Liver (tissue), 9 donors: ENCODE results near the gene PPM1B. TPM values are rescaled to one million over a fixed set of nuclear protein-coding genes. Genes with fewer than 3 reads are reported as not detected.

Experiments
- DNase-seq: peaks from one replicate; pipeline ENCODE4 v3.0.0-alpha.2; 2017; ENCODE audit warnings: low spot score
- H3K27ac ChIP-seq, 2 donors: one replicate each; pipeline ENCODE4 v1.7.0; 2013; ENCODE audit warnings: inconsistent platforms in 2 of 2, low read length in 2 of 2, control low read depth in 1 of 2, low read depth in 1 of 2, mild to moderate bottlenecking in 1 of 2
- H3K27me3 ChIP-seq, 4 donors: one replicate each; pipeline versions ENCODE4 v1.6.1 to v1.7.0; 2013; ENCODE audit warnings: low read length in 3 of 4, inconsistent platforms in 1 of 4, mild to moderate bottlenecking in 1 of 4, moderate library complexity in 1 of 4; ENCODE audit not compliant: control insufficient read depth in 4 of 4, insufficient read depth in 4 of 4
- H3K36me3 ChIP-seq, 4 donors: one replicate each; pipeline versions ENCODE4 v1.6.1 to v1.7.0; 2013; ENCODE audit warnings: low read length in 3 of 4, mild to moderate bottlenecking in 3 of 4, low read depth in 1 of 4, moderate library complexity in 1 of 4; ENCODE audit not compliant: control insufficient read depth in 4 of 4, insufficient read depth in 3 of 4
- H3K4me1 ChIP-seq, 4 donors: one replicate each; pipeline versions ENCODE4 v1.6.1 to v1.7.0; 2013; ENCODE audit warnings: low read length in 3 of 4, mild to moderate bottlenecking in 3 of 4, moderate library complexity in 1 of 4; ENCODE audit not compliant: control insufficient read depth in 4 of 4, insufficient read depth in 4 of 4
- H3K4me3 ChIP-seq, 3 donors: one replicate each; pipeline versions ENCODE4 v1.6.1 to v1.7.0; 2013; ENCODE audit warnings: low read length in 3 of 3, control low read depth in 1 of 3, low read depth in 1 of 3, mild to moderate bottlenecking in 1 of 3
- H3K9ac ChIP-seq, 2 donors: one replicate each; pipeline ENCODE4 v1.7.0; 2013; ENCODE audit warnings: low read length in 2 of 2, mild to moderate bottlenecking in 2 of 2, moderate library complexity in 2 of 2, control low read depth in 1 of 2, low read depth in 1 of 2
- H3K9me3 ChIP-seq, 4 donors: one replicate each; pipeline versions ENCODE4 v1.6.1 to v1.7.0; 2013; ENCODE audit warnings: low read length in 3 of 4; ENCODE audit not compliant: control insufficient read depth in 4 of 4
- EGR1 ChIP-seq, 2 donors: IDR thresholded peaks; 2 replicates each; pipeline ENCODE4 v1.6.1; 2016 to 2018; ENCODE audit warnings: antibody characterized with exemption in 2 of 2, low read depth in 2 of 2
- FOXA1 ChIP-seq: IDR thresholded peaks from 2 replicates; pipeline ENCODE4 v1.6.1; 2016; ENCODE audit warnings: antibody characterized with exemption
- FOXA2 ChIP-seq: IDR thresholded peaks from 2 replicates; pipeline ENCODE4 v1.6.1; 2016; ENCODE audit warnings: antibody characterized with exemption
- GABPA ChIP-seq, 2 donors: IDR thresholded peaks in 1 of 2; conservative IDR thresholded peaks in 1 of 2; 2 replicates each; pipeline ENCODE4 v1.6.1; 2016; ENCODE audit warnings: antibody characterized with exemption in 2 of 2, mild to moderate bottlenecking in 1 of 2, moderate library complexity in 1 of 2
- HNF4A ChIP-seq, 2 donors: conservative IDR thresholded peaks; 2 replicates each; pipeline ENCODE4 v1.6.1; 2016; ENCODE audit warnings: antibody characterized with exemption in 2 of 2, mild to moderate bottlenecking in 2 of 2
- HNF4G ChIP-seq: IDR thresholded peaks from 2 replicates; pipeline ENCODE4 v1.6.1; 2016; ENCODE audit warnings: antibody characterized with exemption
- JUND ChIP-seq, 2 donors: IDR thresholded peaks; 2 replicates each; pipeline ENCODE4 v1.6.1; 2016; ENCODE audit warnings: antibody characterized with exemption in 2 of 2
- NR2F2 ChIP-seq: IDR thresholded peaks from 2 replicates; pipeline ENCODE4 v1.6.1; 2016; ENCODE audit warnings: antibody characterized with exemption
- RAD21 ChIP-seq, 2 donors: IDR thresholded peaks; 2 replicates each; pipeline ENCODE4 v1.6.1; 2016; ENCODE audit warnings: antibody characterized with exemption in 2 of 2, mild to moderate bottlenecking in 2 of 2
- RXRA ChIP-seq, 2 donors: IDR thresholded peaks; 2 replicates each; pipeline ENCODE4 v1.6.1; 2017 to 2018; ENCODE audit warnings: antibody characterized with exemption in 2 of 2, mild to moderate bottlenecking in 1 of 2
- SP1 ChIP-seq: IDR thresholded peaks from 2 replicates; pipeline ENCODE4 v1.6.1; 2018; ENCODE audit warnings: antibody characterized with exemption, mild to moderate bottlenecking
- TAF1 ChIP-seq: conservative IDR thresholded peaks from 2 replicates; pipeline ENCODE4 v1.6.1; 2016; ENCODE audit warnings: antibody characterized with exemption, mild to moderate bottlenecking
- YY1 ChIP-seq: IDR thresholded peaks from 2 replicates; pipeline ENCODE4 v1.6.1; 2016; ENCODE audit warnings: antibody characterized with exemption, mild to moderate bottlenecking
- WGBS: extraction: QIAGEN DNeasy Blood & Tissue Kit; methylation state at CpG from one replicate; pipeline ENCODE4 v1.1.7; 2013; 5-methylcytosine and 5-hydroxymethylcytosine counted together
- polyA plus RNA-seq, 2 donors: library from polyadenylated mRNA; stranded (reverse) in 1 of 2; unstranded in 1 of 2; fragments of 200-250 nt in 1 of 2; fragments of >200 nt in 1 of 2; fragmentation: Nextera tagmentation in 1 of 2; extraction: Ambion mirVana in 1 of 2; gene quantifications; one replicate each; pipeline versions ENCODE4 v1.2.1 to v1.2.3, GENCODE V29; 2013 to 2015
- total RNA-seq, 2 donors: library from RNA; depleted of rRNA; stranded (reverse); fragments of >200 nt; gene quantifications; one replicate each; pipeline ENCODE4 v1.2.3, GENCODE V29; 2014
- TF ChIP-seq, protein P1 (sequence below): IDR thresholded peaks from 2 replicates; pipeline ENCODE4 v1.6.1; 2016; ENCODE audit warnings: antibody characterized with exemption
- TF ChIP-seq, protein P2 (sequence below): IDR thresholded peaks from 2 replicates; pipeline ENCODE4 v1.6.1; 2016; ENCODE audit warnings: antibody characterized with exemption
- TF ChIP-seq, protein P3 (sequence below): fragments of 150-350 bp; IDR thresholded peaks from 2 replicates; pipeline ENCODE4 v1.5.1; 2017; ENCODE audit warnings: improper control_type of control experiment, low read depth, low read length; ENCODE audit not compliant: missing input control
- TF ChIP-seq, protein P4 (sequence below): IDR thresholded peaks from 2 replicates; pipeline ENCODE4 v1.6.1; 2016; ENCODE audit warnings: antibody characterized with exemption, mild to moderate bottlenecking
- donor health status: healthy.
- donor health status: healthy.
- donor health status: healthy.
- donor health status: healthy.
- donor health status: healthy.

The PPM1B gene
- total and polyA plus RNA-seq, 4 donors: 13.5 to 38.5 (median 30.8) TPM

DNA sequence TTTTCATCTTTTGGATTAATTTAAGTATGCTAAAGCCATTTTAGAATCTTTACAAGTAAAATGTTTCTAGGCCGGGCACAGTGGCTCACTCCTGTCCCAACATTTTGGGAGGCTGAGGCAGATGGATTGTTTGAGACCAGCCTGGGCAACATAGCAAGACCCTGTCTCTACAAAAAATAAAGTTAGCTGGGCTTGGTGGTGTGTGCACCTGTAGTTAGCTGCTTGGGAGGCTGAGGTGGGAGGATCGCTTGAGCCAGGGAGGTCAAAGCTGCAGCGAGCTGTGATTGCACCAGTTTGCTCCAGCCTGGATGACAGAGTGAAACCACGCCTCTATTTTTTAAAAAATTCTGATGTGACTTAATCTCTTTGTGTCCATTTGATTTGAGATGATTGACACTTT lies 3.9 kb downstream of the PPM1B start:
- H3K9me3 ChIP-seq: no peaks in the 10 kb centered on the region
- H3K9ac ChIP-seq: no peak overlapping the region
- peaks cover 3 to 30% (median 13%) of the 10 kb centered on the region in 4 donors for H3K4me1 ChIP-seq
- no peak overlapping the region for H3K27ac ChIP-seq
- 97% methylated on average over 4 of the region's 4 CpGs for WGBS
- TF ChIP-seq EGR1 (IDR thresholded peaks at IDR 0.05; ENCODE audit: low read depth in 2 of 2): no peak
- TF ChIP-seq, protein P1, sequence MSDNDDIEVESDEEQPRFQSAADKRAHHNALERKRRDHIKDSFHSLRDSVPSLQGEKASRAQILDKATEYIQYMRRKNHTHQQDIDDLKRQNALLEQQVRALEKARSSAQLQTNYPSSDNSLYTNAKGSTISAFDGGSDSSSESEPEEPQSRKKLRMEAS: no peak
- TF ChIP-seq FOXA2: no peak
- no peak for TF ChIP-seq YY1
- no peak for TF ChIP-seq HNF4G
- no peak for TF ChIP-seq GABPA (IDR thresholded peaks at IDR 0.05 in 1 of 2, conservative IDR thresholded peaks at IDR 0.05 in 1 of 2)
- no peak for TF ChIP-seq FOXA1
- TF ChIP-seq TAF1: no peak
- no peak for TF ChIP-seq RXRA (IDR thresholded peaks at IDR 0.05)
- no peak for TF ChIP-seq NR2F2
- TF ChIP-seq SP1: no peak
- no peak for TF ChIP-seq JUND (IDR thresholded peaks at IDR 0.05)
- TF ChIP-seq, protein P2, sequence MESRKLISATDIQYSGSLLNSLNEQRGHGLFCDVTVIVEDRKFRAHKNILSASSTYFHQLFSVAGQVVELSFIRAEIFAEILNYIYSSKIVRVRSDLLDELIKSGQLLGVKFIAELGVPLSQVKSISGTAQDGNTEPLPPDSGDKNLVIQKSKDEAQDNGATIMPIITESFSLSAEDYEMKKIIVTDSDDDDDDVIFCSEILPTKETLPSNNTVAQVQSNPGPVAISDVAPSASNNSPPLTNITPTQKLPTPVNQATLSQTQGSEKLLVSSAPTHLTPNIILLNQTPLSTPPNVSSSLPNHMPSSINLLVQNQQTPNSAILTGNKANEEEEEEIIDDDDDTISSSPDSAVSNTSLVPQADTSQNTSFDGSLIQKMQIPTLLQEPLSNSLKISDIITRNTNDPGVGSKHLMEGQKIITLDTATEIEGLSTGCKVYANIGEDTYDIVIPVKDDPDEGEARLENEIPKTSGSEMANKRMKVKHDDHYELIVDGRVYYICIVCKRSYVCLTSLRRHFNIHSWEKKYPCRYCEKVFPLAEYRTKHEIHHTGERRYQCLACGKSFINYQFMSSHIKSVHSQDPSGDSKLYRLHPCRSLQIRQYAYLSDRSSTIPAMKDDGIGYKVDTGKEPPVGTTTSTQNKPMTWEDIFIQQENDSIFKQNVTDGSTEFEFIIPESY: no peak
- no peak for TF ChIP-seq HNF4A (conservative IDR thresholded peaks at IDR 0.05)
- TF ChIP-seq, protein P3, sequence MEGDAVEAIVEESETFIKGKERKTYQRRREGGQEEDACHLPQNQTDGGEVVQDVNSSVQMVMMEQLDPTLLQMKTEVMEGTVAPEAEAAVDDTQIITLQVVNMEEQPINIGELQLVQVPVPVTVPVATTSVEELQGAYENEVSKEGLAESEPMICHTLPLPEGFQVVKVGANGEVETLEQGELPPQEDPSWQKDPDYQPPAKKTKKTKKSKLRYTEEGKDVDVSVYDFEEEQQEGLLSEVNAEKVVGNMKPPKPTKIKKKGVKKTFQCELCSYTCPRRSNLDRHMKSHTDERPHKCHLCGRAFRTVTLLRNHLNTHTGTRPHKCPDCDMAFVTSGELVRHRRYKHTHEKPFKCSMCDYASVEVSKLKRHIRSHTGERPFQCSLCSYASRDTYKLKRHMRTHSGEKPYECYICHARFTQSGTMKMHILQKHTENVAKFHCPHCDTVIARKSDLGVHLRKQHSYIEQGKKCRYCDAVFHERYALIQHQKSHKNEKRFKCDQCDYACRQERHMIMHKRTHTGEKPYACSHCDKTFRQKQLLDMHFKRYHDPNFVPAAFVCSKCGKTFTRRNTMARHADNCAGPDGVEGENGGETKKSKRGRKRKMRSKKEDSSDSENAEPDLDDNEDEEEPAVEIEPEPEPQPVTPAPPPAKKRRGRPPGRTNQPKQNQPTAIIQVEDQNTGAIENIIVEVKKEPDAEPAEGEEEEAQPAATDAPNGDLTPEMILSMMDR: no peak
- TF ChIP-seq RAD21 (IDR thresholded peaks at IDR 0.05): no peak
- TF ChIP-seq, protein P4, sequence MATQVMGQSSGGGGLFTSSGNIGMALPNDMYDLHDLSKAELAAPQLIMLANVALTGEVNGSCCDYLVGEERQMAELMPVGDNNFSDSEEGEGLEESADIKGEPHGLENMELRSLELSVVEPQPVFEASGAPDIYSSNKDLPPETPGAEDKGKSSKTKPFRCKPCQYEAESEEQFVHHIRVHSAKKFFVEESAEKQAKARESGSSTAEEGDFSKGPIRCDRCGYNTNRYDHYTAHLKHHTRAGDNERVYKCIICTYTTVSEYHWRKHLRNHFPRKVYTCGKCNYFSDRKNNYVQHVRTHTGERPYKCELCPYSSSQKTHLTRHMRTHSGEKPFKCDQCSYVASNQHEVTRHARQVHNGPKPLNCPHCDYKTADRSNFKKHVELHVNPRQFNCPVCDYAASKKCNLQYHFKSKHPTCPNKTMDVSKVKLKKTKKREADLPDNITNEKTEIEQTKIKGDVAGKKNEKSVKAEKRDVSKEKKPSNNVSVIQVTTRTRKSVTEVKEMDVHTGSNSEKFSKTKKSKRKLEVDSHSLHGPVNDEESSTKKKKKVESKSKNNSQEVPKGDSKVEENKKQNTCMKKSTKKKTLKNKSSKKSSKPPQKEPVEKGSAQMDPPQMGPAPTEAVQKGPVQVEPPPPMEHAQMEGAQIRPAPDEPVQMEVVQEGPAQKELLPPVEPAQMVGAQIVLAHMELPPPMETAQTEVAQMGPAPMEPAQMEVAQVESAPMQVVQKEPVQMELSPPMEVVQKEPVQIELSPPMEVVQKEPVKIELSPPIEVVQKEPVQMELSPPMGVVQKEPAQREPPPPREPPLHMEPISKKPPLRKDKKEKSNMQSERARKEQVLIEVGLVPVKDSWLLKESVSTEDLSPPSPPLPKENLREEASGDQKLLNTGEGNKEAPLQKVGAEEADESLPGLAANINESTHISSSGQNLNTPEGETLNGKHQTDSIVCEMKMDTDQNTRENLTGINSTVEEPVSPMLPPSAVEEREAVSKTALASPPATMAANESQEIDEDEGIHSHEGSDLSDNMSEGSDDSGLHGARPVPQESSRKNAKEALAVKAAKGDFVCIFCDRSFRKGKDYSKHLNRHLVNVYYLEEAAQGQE: no peak
- H3K27me3 ChIP-seq: no peaks in the 10 kb centered on the region
- DNase-seq: no peak
- no peaks in the 10 kb centered on the region for H3K36me3 ChIP-seq
- H3K4me3 ChIP-seq: no peak overlapping the region

DNA sequence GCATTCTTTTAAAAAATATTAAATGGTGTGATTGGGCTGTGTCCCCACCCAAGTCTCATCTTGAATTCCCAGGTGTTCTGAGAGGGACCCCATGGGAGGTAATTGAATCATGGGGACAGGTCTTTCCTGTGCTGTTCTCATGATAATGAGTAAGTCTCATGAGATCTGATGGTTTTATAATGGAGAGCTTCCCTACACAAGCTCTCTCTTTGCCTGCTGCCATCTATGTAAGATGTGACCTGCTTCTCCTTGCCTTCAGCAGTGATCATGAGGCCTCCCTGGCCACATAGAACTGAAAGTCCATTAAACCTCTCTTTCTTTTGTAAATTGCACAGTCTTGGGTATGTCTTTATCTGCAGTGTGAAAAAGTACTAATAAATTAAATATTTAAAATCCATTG lies 10.3 kb downstream of the PPM1B start:
- no peak overlapping the region for H3K4me3 ChIP-seq
- H3K4me1 ChIP-seq: peaks cover 3 to 25% (median 6%) of the 10 kb centered on the region in 4 donors
- H3K27ac ChIP-seq: no peak overlapping the region
- no peaks in the 10 kb centered on the region for H3K9me3 ChIP-seq
- H3K27me3 ChIP-seq: no peaks in the 10 kb centered on the region
- no peaks in the 10 kb centered on the region for H3K36me3 ChIP-seq
- no peak for TF ChIP-seq TAF1
- TF ChIP-seq SP1: no peak
- no peak for TF ChIP-seq RAD21 (IDR thresholded peaks at IDR 0.05)
- TF ChIP-seq, protein P4: no peak
- no peak for TF ChIP-seq YY1
- H3K9ac ChIP-seq: no peak overlapping the region
- no peak for DNase-seq
